ENCODE measurements around the gene ZNF682.
"Not testable (repeated sequence)": the region's sequence is repeated elsewhere in the genome, so short reads cannot be mapped to it uniquely, and the experiment has no call there.

ZNF682 gene

DNA sequence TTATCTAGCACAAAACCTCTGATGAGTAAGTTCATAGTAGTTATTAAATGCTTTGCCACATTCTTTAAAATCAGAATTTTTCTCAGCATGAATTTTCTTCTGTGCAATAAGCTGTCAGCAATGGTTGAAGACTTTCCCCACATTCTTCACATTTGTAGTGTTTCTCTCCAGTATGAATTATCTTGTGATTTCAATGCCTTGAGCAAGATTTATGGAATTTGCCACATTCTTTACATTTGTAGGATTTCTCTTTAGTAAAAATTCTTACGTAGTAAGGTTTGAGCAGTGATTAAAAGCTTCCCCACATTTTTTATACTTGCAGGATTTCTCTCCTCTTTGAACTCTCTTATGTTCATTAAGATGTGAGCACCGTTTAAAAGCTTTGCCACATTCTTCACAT, 33.6 kb downstream of the ZNF682 start:
- no peak for DNase-seq (ENCODE audit: extremely low spot score)
- no peak for TF ChIP-seq TARDBP (IDR thresholded peaks at IDR 0.05)
- POLR2A ChIA-PET, result no interaction called here
- CTCF ChIA-PET, result no interaction called here

DNA sequence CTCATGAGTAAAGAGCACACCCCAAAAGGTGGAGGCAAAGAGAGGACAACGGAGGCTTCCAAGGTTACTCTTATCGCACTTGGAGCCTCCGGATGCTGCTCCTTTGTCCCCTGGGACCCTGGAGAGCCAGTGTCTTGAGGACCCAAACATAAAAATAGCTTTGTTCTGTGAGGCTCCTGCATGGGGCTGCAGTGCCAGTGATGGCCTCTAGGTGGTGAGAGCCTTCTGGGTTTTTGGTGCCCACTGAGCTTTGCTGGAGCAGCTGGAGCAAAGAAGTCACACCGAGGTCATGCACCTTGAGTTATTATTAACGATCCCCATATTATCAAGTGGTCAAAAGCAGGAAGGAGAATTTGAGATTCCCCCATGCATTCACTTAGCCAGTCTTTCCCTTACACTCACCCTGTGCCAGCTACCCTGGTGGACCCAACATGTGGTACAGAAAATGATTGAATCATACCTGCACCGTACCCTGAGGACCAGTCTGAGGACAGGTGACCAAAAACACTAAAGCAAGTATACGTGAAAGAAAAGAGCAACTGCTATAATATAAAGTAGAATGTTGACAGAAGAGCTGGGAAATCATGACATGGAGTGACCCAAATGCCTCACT, 41.5 kb downstream of the ZNF682 start:
- ChIA-PET POLR2A (no interaction called here), CTCF (no interaction called here)
- peak; percentile 6 for DNase-seq (ENCODE audit: extremely low spot score)
- TF ChIP-seq CTBP1 (IDR thresholded peaks at IDR 0.05; ENCODE audit: borderline replicate concordance) (no peak), ARNT (IDR thresholded peaks at IDR 0.05) (no peak), HDGF (IDR thresholded peaks at IDR 0.05; ENCODE audit: borderline replicate concordance) (no peak), FOXA1 (IDR thresholded peaks at IDR 0.05) (no peak), BHLHE40 (IDR thresholded peaks at IDR 0.05; ENCODE audit: borderline replicate concordance) (no peak), LEF1 (IDR thresholded peaks at IDR 0.05; ENCODE audit: borderline replicate concordance) (no peak), ZNF384 (IDR thresholded peaks at IDR 0.05) (no peak), ELF4 (IDR thresholded peaks at IDR 0.05) (no peak), SUZ12 (IDR thresholded peaks at IDR 0.05) (no peak), FOXK2 (IDR thresholded peaks at IDR 0.05) (no peak), L3MBTL2 (conservative IDR thresholded peaks at IDR 0.05) (no peak), SP1 (IDR thresholded peaks at IDR 0.05) (no peak), NFRKB (IDR thresholded peaks at IDR 0.05) (no peak), TARDBP (IDR thresholded peaks at IDR 0.05) (no peak), FOXM1 (IDR thresholded peaks at IDR 0.05; ENCODE audit: borderline replicate concordance) (no peak)
- TF ChIP-seq, protein P1, sequence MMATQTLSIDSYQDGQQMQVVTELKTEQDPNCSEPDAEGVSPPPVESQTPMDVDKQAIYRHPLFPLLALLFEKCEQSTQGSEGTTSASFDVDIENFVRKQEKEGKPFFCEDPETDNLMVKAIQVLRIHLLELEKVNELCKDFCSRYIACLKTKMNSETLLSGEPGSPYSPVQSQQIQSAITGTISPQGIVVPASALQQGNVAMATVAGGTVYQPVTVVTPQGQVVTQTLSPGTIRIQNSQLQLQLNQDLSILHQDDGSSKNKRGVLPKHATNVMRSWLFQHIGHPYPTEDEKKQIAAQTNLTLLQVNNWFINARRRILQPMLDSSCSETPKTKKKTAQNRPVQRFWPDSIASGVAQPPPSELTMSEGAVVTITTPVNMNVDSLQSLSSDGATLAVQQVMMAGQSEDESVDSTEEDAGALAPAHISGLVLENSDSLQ (IDR thresholded peaks at IDR 0.05), result no peak

DNA sequence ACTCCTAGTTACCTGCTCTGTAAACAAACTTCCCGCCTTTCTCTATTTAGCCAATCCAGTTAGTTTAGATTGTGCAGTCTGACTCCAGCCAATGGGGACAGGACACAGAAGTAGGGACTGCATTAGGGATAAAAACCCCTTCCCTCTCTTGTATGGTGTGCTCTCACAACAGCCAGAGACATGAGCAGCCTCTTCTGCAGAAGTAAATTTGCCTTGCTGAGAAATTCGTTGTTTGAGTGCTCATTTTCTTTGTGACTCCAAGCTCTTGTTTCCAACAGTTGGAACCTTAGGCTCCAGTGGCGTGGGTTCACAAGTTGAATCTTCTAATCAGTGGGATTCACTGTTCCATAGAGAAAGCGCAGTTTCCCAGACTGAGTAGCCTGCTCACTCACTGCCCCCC, 72.4 kb downstream of the ZNF682 start:
- TF ChIP-seq ARNT (IDR thresholded peaks at IDR 0.05) (no peak), CTBP1 (IDR thresholded peaks at IDR 0.05; ENCODE audit: borderline replicate concordance) (no peak), FOXM1 (IDR thresholded peaks at IDR 0.05; ENCODE audit: borderline replicate concordance) (no peak), SUZ12 (IDR thresholded peaks at IDR 0.05) (no peak)
- CTCF ChIA-PET, result no interaction called here
- POLR2A ChIA-PET, result no interaction called here
- no peak for DNase-seq (ENCODE audit: extremely low spot score)

DNA sequence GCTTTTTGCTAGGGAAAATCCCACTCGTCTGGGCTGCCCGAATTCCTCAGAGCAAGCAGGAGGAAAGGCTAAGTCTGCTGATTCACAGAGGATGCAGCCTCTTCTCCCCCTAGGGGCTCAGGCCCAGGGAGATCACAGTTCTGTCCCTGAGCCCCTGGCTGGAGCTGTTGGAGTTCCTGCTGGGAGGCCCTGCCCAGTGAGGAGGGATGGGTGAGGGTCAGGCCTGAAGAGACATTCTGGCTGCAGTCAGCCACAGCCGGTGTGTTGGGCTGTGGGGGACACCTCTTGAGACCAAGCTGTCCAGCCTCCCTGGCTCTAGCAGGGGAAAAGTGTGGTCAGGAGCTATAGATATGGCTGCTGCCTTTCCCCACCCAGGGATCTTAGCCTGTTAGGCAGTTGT, 73.2 kb downstream of the ZNF682 start:
- DNase-seq (ENCODE audit: extremely low spot score); POLR2A ChIA-PET; CTCF ChIA-PET: not testable (repeated sequence)

DNA sequence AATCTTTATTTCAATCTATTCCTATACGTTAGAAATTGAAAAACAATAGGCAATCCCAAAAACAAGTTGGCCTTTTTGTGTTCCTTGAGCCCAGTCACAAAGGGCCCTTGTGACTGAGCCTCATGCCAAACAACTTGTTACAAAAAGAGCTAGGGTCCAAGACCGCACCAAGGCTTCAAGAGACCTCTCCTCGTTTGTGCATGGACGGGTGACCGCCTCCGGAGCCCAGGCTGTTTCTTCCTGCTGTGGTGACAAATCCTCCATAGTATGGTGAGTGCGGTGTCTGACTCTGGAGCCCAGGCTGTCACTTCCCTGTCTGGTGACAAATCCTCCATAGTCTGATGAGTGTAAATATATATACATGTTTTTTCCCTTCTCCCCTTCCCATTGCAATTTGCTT, 74.9 kb downstream of the ZNF682 start:
- POLR2A ChIA-PET, result no interaction called here
- no peak for TF ChIP-seq L3MBTL2 (conservative IDR thresholded peaks at IDR 0.05)
- CTCF ChIA-PET, result no interaction called here
- no peak for DNase-seq (ENCODE audit: extremely low spot score)

DNA sequence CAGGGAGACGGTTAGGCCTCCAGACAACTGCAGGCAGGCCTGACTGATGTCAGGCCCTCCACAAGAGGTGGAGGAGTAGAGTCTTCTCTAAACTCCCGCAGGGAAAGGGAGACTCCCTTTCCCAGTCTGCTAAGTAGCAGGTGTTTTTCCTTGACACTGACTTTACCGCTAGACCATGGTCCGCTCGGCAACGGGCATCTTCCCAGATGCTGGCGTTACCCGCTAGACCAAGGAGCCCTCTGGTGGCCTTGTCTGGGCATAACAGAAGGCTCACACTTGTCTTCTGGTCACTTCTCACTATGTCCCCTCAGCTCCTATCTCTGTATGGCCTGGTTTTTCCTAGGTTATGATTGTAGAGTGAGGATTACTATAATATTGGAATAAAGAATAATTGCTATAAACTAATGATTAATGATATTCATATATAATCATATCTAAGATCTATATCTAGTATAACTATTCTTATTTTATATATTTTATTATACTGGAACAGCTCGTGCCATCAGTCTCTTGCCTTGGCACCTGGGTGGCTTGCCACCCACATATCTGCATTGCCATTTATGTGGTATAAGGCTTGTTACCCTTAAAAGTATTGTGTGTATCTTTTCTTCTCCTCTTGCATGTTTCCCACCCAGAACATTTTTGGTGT, 80.0 kb downstream of the ZNF682 start:
- DNase-seq (ENCODE audit: extremely low spot score); POLR2A ChIA-PET: not testable (repeated sequence)
- CTCF ChIA-PET, result interaction anchor here (0.6 kb wide), 1 partner anchor 434 kb away, joined by 5 read pairs; no protein-coding TSS in a partner anchor

DNA sequence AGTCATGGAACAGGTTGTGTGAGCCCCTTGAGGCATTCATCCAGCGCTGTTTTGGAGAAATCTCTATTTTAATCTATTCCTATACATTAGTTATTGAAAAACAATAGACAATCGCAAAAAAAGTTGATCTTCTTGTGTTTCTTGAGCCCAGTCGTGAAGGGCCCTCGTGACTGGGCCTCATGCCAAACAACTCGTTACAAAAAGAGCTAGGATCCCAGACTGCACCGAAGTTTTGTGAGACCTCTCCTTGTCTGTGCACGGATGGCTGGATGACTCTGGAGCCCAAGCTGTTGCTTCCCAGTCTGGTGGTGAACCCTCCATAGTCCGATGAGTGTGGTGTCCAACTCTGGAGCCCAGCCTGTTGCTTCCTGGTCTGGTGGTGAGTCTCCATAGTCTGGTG, 81.5 kb downstream of the ZNF682 start:
- CTCF ChIA-PET; DNase-seq (ENCODE audit: extremely low spot score); POLR2A ChIA-PET: not testable (repeated sequence)

DNA sequence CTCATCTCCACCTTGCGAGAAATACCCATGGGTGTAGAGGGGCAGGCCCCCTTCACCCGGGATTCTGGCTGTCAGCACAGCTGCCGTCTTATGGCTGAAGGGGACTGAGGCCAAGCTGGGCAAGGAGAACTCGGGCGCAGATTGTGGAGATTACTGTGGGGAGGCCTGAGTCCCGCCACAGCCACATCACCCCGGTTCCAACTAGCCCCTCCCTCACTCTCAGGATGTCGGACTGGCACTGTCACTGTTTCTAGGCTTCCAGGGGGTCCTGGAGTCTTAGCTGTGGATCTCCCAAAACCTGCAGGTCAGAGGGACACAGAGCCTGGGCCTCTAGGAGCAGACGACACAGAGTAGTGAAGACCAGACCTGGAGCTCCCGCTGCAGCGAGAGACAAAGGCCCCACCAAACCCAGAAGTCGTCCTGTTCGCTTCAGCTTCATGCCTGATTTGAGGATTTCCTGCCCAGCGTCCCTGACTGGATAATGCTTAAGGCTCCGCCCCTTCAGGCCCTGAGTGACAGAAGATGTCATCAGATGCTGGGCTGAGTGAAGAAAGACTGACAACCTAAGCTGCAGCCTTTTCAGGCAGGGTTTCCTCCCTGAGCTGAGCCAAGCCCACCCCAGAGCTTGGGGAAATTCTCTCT, 82.8 kb downstream of the ZNF682 start:
- no peak for TF ChIP-seq L3MBTL2 (conservative IDR thresholded peaks at IDR 0.05)
- TF ChIP-seq ZNF384 (IDR thresholded peaks at IDR 0.05), result no peak
- no peak for TF ChIP-seq ELF4 (IDR thresholded peaks at IDR 0.05)
- TF ChIP-seq CTBP1 (IDR thresholded peaks at IDR 0.05; ENCODE audit: borderline replicate concordance), result no peak
- TF ChIP-seq SP1 (IDR thresholded peaks at IDR 0.05), result no peak
- TF ChIP-seq FOXM1 (IDR thresholded peaks at IDR 0.05; ENCODE audit: borderline replicate concordance), result no peak
- TF ChIP-seq LEF1 (IDR thresholded peaks at IDR 0.05; ENCODE audit: borderline replicate concordance), result no peak
- no peak for TF ChIP-seq FOXA1 (IDR thresholded peaks at IDR 0.05)
- TF ChIP-seq FOXK2 (IDR thresholded peaks at IDR 0.05), result no peak
- TF ChIP-seq NFRKB (IDR thresholded peaks at IDR 0.05), result no peak
- TF ChIP-seq, protein P1 (IDR thresholded peaks at IDR 0.05), result no peak
- TF ChIP-seq SUZ12 (IDR thresholded peaks at IDR 0.05), result no peak
- TF ChIP-seq BHLHE40 (IDR thresholded peaks at IDR 0.05; ENCODE audit: borderline replicate concordance), result no peak
- TF ChIP-seq TARDBP (IDR thresholded peaks at IDR 0.05), result no peak
- no peak for TF ChIP-seq HDGF (IDR thresholded peaks at IDR 0.05; ENCODE audit: borderline replicate concordance)
- no peak for TF ChIP-seq ARNT (IDR thresholded peaks at IDR 0.05)
- POLR2A ChIA-PET, result no interaction called here
- CTCF ChIA-PET, result no interaction called here

More for the DNA sequence above, 82.8 kb downstream of the ZNF682 start:
- no peak for DNase-seq (ENCODE audit: extremely low spot score)

Data from HEK293T (cell line).